SK-N-SH (cell line): Measurements from ENCODE around the gene GRIK1.

Source experiments
- ELF1 ChIP-seq: IDR thresholded peaks from 2 replicates; pipeline ENCODE4 v1.4.0; 2012
- EP300 ChIP-seq, 2 experiments: IDR thresholded peaks; 2 replicates each; pipeline versions ENCODE4 v1.4.0 to v1.6.1; 2012; ENCODE audit warnings: borderline replicate concordance in 1 of 2, low read depth in 1 of 2, low read length in 1 of 2
- EZH2phosphoT487 ChIP-seq: fragments of 200-600 bp; sonication (generic); IDR thresholded peaks from 2 replicates; pipeline ENCODE4 v1.6.1; 2017; ENCODE audit warnings: low read depth, mixed run types, mild to moderate bottlenecking, antibody characterized with exemption, moderate library complexity, borderline replicate concordance
- POLR2AphosphoS5 ChIP-seq: IDR thresholded peaks from 2 replicates; pipeline ENCODE4 v1.6.1; 2012; ENCODE audit warnings: low read depth, low read length
- RAD21 ChIP-seq: IDR thresholded peaks from 2 replicates; pipeline ENCODE4 v1.6.1; 2012; ENCODE audit warnings: mild to moderate bottlenecking, low read length
- SIN3A ChIP-seq: IDR thresholded peaks from 2 replicates; pipeline ENCODE4 v1.6.1; 2012; ENCODE audit warnings: low read depth, mild to moderate bottlenecking, low read length, moderate library complexity, borderline replicate concordance
- TCF12 ChIP-seq: IDR thresholded peaks from 2 replicates; pipeline ENCODE4 v1.4.0; 2012
- YY1 ChIP-seq: IDR thresholded peaks from 2 replicates; pipeline ENCODE4 v1.4.0; 2012; ENCODE audit warnings: low read depth, mild to moderate bottlenecking
- TF ChIP-seq, protein P1 (sequence below): fragments of 200-600 bp; sonication (generic); IDR thresholded peaks from 2 replicates; pipeline ENCODE4 v1.6.1; 2017; ENCODE audit warnings: antibody characterized with exemption, mild to moderate bottlenecking, moderate library complexity
- TF ChIP-seq, protein P2 (sequence below): IDR thresholded peaks from 2 replicates; pipeline ENCODE4 v1.4.0; 2012; ENCODE audit warnings: low read depth, borderline replicate concordance

DNA sequence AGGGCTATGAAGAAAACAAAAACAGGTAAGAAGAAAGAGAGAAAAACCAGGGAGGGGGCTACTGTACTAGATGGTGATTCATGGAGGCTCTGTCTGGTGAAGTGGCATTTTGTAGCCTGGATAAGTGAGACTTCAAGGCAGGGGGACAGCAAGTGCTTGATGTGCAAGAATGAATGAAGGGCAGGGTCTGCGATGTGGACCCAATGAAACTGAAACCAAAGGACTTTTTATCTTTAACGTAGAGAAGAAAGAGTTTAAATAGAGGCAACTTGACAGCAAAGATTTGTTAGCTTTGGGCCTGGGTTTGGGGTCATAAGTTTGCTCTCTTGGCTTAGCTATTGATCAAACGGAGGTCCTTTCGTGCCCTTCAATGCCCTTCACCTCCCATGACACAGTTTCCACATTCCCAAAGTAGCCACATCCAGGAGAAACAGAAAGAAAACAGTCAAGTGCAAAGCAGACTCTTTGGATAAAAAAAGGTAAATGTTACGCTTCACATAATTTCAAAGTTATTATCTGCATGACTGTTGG is 291.0 kb downstream of the GRIK1 start:
- TF ChIP-seq RAD21 = no peak
- no peak for TF ChIP-seq YY1
- TF ChIP-seq, protein P1, sequence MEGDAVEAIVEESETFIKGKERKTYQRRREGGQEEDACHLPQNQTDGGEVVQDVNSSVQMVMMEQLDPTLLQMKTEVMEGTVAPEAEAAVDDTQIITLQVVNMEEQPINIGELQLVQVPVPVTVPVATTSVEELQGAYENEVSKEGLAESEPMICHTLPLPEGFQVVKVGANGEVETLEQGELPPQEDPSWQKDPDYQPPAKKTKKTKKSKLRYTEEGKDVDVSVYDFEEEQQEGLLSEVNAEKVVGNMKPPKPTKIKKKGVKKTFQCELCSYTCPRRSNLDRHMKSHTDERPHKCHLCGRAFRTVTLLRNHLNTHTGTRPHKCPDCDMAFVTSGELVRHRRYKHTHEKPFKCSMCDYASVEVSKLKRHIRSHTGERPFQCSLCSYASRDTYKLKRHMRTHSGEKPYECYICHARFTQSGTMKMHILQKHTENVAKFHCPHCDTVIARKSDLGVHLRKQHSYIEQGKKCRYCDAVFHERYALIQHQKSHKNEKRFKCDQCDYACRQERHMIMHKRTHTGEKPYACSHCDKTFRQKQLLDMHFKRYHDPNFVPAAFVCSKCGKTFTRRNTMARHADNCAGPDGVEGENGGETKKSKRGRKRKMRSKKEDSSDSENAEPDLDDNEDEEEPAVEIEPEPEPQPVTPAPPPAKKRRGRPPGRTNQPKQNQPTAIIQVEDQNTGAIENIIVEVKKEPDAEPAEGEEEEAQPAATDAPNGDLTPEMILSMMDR = no peak
- TF ChIP-seq, protein P2, sequence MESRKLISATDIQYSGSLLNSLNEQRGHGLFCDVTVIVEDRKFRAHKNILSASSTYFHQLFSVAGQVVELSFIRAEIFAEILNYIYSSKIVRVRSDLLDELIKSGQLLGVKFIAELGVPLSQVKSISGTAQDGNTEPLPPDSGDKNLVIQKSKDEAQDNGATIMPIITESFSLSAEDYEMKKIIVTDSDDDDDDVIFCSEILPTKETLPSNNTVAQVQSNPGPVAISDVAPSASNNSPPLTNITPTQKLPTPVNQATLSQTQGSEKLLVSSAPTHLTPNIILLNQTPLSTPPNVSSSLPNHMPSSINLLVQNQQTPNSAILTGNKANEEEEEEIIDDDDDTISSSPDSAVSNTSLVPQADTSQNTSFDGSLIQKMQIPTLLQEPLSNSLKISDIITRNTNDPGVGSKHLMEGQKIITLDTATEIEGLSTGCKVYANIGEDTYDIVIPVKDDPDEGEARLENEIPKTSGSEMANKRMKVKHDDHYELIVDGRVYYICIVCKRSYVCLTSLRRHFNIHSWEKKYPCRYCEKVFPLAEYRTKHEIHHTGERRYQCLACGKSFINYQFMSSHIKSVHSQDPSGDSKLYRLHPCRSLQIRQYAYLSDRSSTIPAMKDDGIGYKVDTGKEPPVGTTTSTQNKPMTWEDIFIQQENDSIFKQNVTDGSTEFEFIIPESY = no peak
- no peak for TF ChIP-seq EP300 (IDR thresholded peaks at IDR 0.05; ENCODE audit: borderline replicate concordance in 1 of 2, low read depth in 1 of 2, low read length in 1 of 2)
- TF ChIP-seq TCF12 = no peak
- TF ChIP-seq POLR2AphosphoS5 = no peak
- no peak for TF ChIP-seq ELF1
- TF ChIP-seq SIN3A = no peak
- TF ChIP-seq EZH2phosphoT487 = no peak
